ENCODE data around the gene TAS2R40. TPM values are rescaled to one million over a fixed set of nuclear protein-coding genes. Genes with fewer than 3 reads are reported as not detected.
"Not testable (repeated sequence)": the region's sequence is repeated elsewhere in the genome, so short reads cannot be mapped to it uniquely, and the experiment has no call there.

Gene TAS2R40
- polyA plus RNA-seq, 4 donors: not detected

GRCh38 chr7:143188994-143189393, 32.8 kb upstream of the TAS2R40 start:
- FAIRE-seq (no peak), DNase-seq (no peak)
- Histone ChIP-seq H3K4me3 (ENCODE audit: low read depth in 1 of 3, low read length in 3 of 3) (no peak overlapping the region), H3K27me3 (ENCODE audit: control insufficient read depth in 3 of 3, insufficient read depth in 3 of 3, low read length in 3 of 3) (peaks cover 0 to 3% (median 0%) of the 10 kb centered on the region in 3 donors), H3K4me1 (ENCODE audit: control insufficient read depth in 3 of 3, insufficient read depth in 2 of 3, low read depth in 1 of 3, low read length in 2 of 3) (no peaks in the 10 kb centered on the region), H3K36me3 (ENCODE audit: control insufficient read depth in 3 of 3, insufficient read depth in 2 of 3, low read depth in 1 of 3, low read length in 3 of 3) (no peaks in the 10 kb centered on the region), H3K27ac (ENCODE audit: low read depth in 1 of 3, low read length in 2 of 3) (no peak overlapping the region), H3K9me3 (ENCODE audit: control insufficient read depth in 2 of 2, insufficient read depth in 1 of 2, low read depth in 1 of 2, low read length in 1 of 2) (no peaks in the 10 kb centered on the region)
- WGBS, 3 donors: 69 to 74% (median 71%) methylated on average over 6 of the region's 6 CpGs

DNA sequence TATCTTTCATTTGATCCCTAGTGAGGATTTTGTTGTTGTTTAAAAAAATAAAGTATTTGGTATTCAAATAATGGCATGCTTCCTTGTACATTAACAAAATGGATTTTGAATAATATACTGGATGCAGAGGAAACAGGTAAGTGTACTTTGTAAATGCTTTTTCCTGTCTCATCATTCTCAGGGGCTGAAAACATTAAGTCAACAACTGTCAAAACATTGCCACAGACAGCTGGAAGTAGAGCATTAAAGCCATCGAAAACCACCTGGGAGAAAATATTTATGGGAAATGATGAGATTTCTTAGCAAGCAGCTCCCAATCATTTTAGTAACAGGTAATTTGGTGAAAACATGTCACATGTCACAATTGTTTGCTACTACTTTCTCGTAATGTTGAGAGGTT, 28.0 kb upstream of the TAS2R40 start:
- no peaks in the 10 kb centered on the region for H3K4me1 ChIP-seq (ENCODE audit: control insufficient read depth in 3 of 3, insufficient read depth in 2 of 3, low read depth in 1 of 3, low read length in 2 of 3)
- no peak overlapping the region for H3K4me3 ChIP-seq (ENCODE audit: low read depth in 1 of 3, low read length in 3 of 3)
- no peak overlapping the region for H3K27ac ChIP-seq (ENCODE audit: low read depth in 1 of 3, low read length in 2 of 3)
- 72 to 87% (median 83%) methylated on average over 2 of the region's 2 CpGs for WGBS, 3 donors
- FAIRE-seq (no peak), DNase-seq (no peak)
- no peaks in the 10 kb centered on the region for H3K36me3 ChIP-seq (ENCODE audit: control insufficient read depth in 3 of 3, insufficient read depth in 2 of 3, low read depth in 1 of 3, low read length in 3 of 3)
- H3K9me3 ChIP-seq (ENCODE audit: control insufficient read depth in 2 of 2, insufficient read depth in 1 of 2, low read depth in 1 of 2, low read length in 1 of 2): no peaks in the 10 kb centered on the region
- no peaks in the 10 kb centered on the region for H3K27me3 ChIP-seq (ENCODE audit: control insufficient read depth in 3 of 3, insufficient read depth in 3 of 3, low read length in 3 of 3)

DNA sequence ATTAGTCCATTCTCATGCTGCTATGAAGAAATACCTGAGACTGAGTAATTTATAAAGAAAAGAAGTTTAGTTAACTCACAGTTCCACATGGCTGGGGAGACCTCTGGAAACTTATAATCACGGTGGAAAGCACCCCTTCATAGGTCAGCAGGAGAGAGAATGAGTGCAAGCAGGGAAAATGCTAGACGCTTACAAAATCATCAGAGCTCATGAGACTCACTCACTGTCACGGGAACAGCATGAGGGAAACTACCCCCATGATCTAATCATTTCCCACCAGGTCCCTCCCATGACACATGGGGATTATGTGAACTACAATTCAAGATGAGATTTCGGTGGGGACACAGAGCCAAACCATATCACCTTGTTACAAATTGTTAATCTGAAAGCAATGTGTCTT, 22.8 kb upstream of the TAS2R40 start:
- Histone ChIP-seq H3K9me3 (ENCODE audit: control insufficient read depth in 2 of 2, insufficient read depth in 1 of 2, low read depth in 1 of 2, low read length in 1 of 2) (no peaks in the 10 kb centered on the region), H3K27ac (ENCODE audit: low read depth in 1 of 3, low read length in 2 of 3) (no peak overlapping the region), H3K4me3 (ENCODE audit: low read depth in 1 of 3, low read length in 3 of 3) (no peak overlapping the region), H3K4me1 (ENCODE audit: control insufficient read depth in 3 of 3, insufficient read depth in 2 of 3, low read depth in 1 of 3, low read length in 2 of 3) (no peaks in the 10 kb centered on the region), H3K36me3 (ENCODE audit: control insufficient read depth in 3 of 3, insufficient read depth in 2 of 3, low read depth in 1 of 3, low read length in 3 of 3) (no peaks in the 10 kb centered on the region), H3K27me3 (ENCODE audit: control insufficient read depth in 3 of 3, insufficient read depth in 3 of 3, low read length in 3 of 3) (peaks cover 0 to 2% (median 0%) of the 10 kb centered on the region in 3 donors)
- no peak for FAIRE-seq
- 67 to 77% (median 74%) methylated on average over 4 of the region's 4 CpGs for WGBS, 3 donors
- no peak for DNase-seq

GRCh38 chr7:143202161-143202560, 19.7 kb upstream of the TAS2R40 start:
- H3K27ac ChIP-seq (ENCODE audit: low read depth in 1 of 3, low read length in 2 of 3): no peak overlapping the region
- peaks cover 0 to 2% (median 0%) of the 10 kb centered on the region in 3 donors for H3K27me3 ChIP-seq (ENCODE audit: control insufficient read depth in 3 of 3, insufficient read depth in 3 of 3, low read length in 3 of 3)
- H3K36me3 ChIP-seq (ENCODE audit: control insufficient read depth in 3 of 3, insufficient read depth in 2 of 3, low read depth in 1 of 3, low read length in 3 of 3): no peaks in the 10 kb centered on the region
- H3K4me3 ChIP-seq (ENCODE audit: low read depth in 1 of 3, low read length in 3 of 3): no peak overlapping the region
- DNase-seq (no peak), FAIRE-seq (no peak)
- WGBS, 3 donors: 85 to 93% (median 92%) methylated on average over 2 of the region's 2 CpGs
- H3K4me1 ChIP-seq (ENCODE audit: control insufficient read depth in 3 of 3, insufficient read depth in 2 of 3, low read depth in 1 of 3, low read length in 2 of 3): no peaks in the 10 kb centered on the region
- H3K9me3 ChIP-seq (ENCODE audit: control insufficient read depth in 2 of 2, insufficient read depth in 1 of 2, low read depth in 1 of 2, low read length in 1 of 2): no peaks in the 10 kb centered on the region

DNA sequence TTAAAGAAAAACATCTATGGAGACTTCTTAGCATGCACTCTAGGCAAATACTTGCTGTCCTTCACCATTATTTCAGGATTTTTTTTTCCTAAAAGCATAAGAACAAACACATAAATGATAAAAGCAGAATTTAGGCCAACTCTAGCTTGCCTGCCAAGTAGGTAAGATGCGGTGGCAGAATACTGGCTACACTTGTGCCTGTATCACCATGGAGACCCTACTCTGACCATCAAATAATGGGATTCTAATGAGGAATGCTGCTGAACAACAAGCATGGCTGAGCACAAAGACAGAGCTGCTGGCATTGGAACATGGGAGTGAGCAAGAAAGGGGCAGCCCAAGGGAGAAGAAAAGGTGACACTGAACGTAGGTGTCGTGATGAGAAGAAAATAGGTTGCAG, 18.5 kb upstream of the TAS2R40 start:
- Histone ChIP-seq H3K36me3 (ENCODE audit: control insufficient read depth in 3 of 3, insufficient read depth in 2 of 3, low read depth in 1 of 3, low read length in 3 of 3) (no peaks in the 10 kb centered on the region), H3K4me3 (ENCODE audit: low read depth in 1 of 3, low read length in 3 of 3) (no peak overlapping the region), H3K9me3 (ENCODE audit: control insufficient read depth in 2 of 2, insufficient read depth in 1 of 2, low read depth in 1 of 2, low read length in 1 of 2) (no peaks in the 10 kb centered on the region), H3K27me3 (ENCODE audit: control insufficient read depth in 3 of 3, insufficient read depth in 3 of 3, low read length in 3 of 3) (peaks cover 0 to 2% (median 0%) of the 10 kb centered on the region in 3 donors), H3K4me1 (ENCODE audit: control insufficient read depth in 3 of 3, insufficient read depth in 2 of 3, low read depth in 1 of 3, low read length in 2 of 3) (no peaks in the 10 kb centered on the region), H3K27ac (ENCODE audit: low read depth in 1 of 3, low read length in 2 of 3) (no peak overlapping the region)
- 90 to 97% (median 93%) methylated on average over 3 of the region's 3 CpGs for WGBS, 3 donors
- no peak for DNase-seq
- no peak for FAIRE-seq

- Histone ChIP-seq H3K27me3 (ENCODE audit: control insufficient read depth in 3 of 3, insufficient read depth in 3 of 3, low read length in 3 of 3) (peaks cover 0 to 5% (median 0%) of the 10 kb centered on the region in 3 donors), H3K4me1 (ENCODE audit: control insufficient read depth in 3 of 3, insufficient read depth in 2 of 3, low read depth in 1 of 3, low read length in 2 of 3) (no peaks in the 10 kb centered on the region), H3K9me3 (ENCODE audit: control insufficient read depth in 2 of 2, insufficient read depth in 1 of 2, low read depth in 1 of 2, low read length in 1 of 2) (no peaks in the 10 kb centered on the region), H3K36me3 (ENCODE audit: control insufficient read depth in 3 of 3, insufficient read depth in 2 of 3, low read depth in 1 of 3, low read length in 3 of 3) (no peaks in the 10 kb centered on the region), H3K4me3 (ENCODE audit: low read depth in 1 of 3, low read length in 3 of 3) (no peak overlapping the region), H3K27ac (ENCODE audit: low read depth in 1 of 3, low read length in 2 of 3) (no peak overlapping the region)
- 44 to 54% (median 53%) methylated on average over 13 of the region's 13 CpGs for WGBS, 3 donors
- peak in 1 of 2 donors; percentile 10 for DNase-seq
- no peak for FAIRE-seq
These were observed 16.1 kb upstream of the TAS2R40 start for GRCh38 chr7:143205560-143206293.

- H3K4me1 ChIP-seq (ENCODE audit: control insufficient read depth in 3 of 3, insufficient read depth in 2 of 3, low read depth in 1 of 3, low read length in 2 of 3): no peaks in the 10 kb centered on the region
- no peaks in the 10 kb centered on the region for H3K36me3 ChIP-seq (ENCODE audit: control insufficient read depth in 3 of 3, insufficient read depth in 2 of 3, low read depth in 1 of 3, low read length in 3 of 3)
- no peak overlapping the region for H3K27ac ChIP-seq (ENCODE audit: low read depth in 1 of 3, low read length in 2 of 3)
- H3K9me3 ChIP-seq (ENCODE audit: control insufficient read depth in 2 of 2, insufficient read depth in 1 of 2, low read depth in 1 of 2, low read length in 1 of 2): peaks cover 0 to 4% of the 10 kb centered on the region in 2 donors
- H3K4me3 ChIP-seq (ENCODE audit: low read depth in 1 of 3, low read length in 3 of 3): no peak overlapping the region
- H3K27me3 ChIP-seq (ENCODE audit: control insufficient read depth in 3 of 3, insufficient read depth in 3 of 3, low read length in 3 of 3): peaks cover 0 to 2% (median 0%) of the 10 kb centered on the region in 3 donors
- no peak for DNase-seq
- FAIRE-seq: no peak
- 13 to 33% (median 31%) methylated on average over 4 of the region's 4 CpGs for WGBS, 3 donors
These were observed 11.3 kb upstream of the TAS2R40 start for GRCh38 chr7:143210541-143210940.

DNA sequence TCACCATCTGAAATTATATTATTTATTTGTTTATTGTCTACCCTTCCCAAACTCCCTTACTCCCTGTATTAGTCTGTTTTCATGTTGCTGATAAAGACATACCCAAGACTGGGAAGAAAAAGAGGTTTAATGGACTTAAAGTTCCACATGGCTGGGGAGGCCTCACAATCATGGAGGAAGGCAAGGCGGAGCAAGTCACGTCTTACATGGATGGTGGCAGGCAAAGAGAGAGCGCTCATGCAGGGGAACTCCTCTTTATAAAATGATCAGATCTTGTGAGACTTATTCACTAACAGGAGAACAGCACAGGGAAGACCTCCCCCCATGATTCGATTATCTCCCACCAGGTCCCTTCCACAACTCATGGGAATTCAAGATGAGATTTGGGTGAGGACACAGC, 8.4 kb upstream of the TAS2R40 start:
- not testable (repeated sequence) for H3K4me3 ChIP-seq (ENCODE audit: low read depth in 1 of 3, low read length in 3 of 3); H3K27me3 ChIP-seq (ENCODE audit: control insufficient read depth in 3 of 3, insufficient read depth in 3 of 3, low read length in 3 of 3); FAIRE-seq; H3K9me3 ChIP-seq (ENCODE audit: control insufficient read depth in 2 of 2, insufficient read depth in 1 of 2, low read depth in 1 of 2, low read length in 1 of 2); H3K4me1 ChIP-seq (ENCODE audit: control insufficient read depth in 3 of 3, insufficient read depth in 2 of 3, low read depth in 1 of 3, low read length in 2 of 3); H3K27ac ChIP-seq (ENCODE audit: low read depth in 1 of 3, low read length in 2 of 3); H3K36me3 ChIP-seq (ENCODE audit: control insufficient read depth in 3 of 3, insufficient read depth in 2 of 3, low read depth in 1 of 3, low read length in 3 of 3); DNase-seq
- 93 to 95% (median 93%) methylated on average over 4 of the region's 4 CpGs for WGBS, 3 donors
